CD4-positive, alpha-beta T cell (primary cell): Measurements from ENCODE around the gene TTC21B. TPM values are rescaled to one million over a fixed set of nuclear protein-coding genes. Genes with fewer than 3 reads are reported as not detected.

Source experiments
- ATAC-seq: fragments of 200-7000 bp; cut with Tn5 transposase; one replicate; pipeline ENCODE4 v1.10.0; 2022; ENCODE audit warnings: mild to moderate bottlenecking; ENCODE audit not compliant: poor library complexity
- CTCF ChIA-PET: fragments of 350-600 bp; sonication (Branson Sonifier 250); formaldehyde crosslinking; loops from one replicate; lab custom pipeline; 2021; ENCODE audit warnings: antibody characterized with exemption, inconsistent platforms; lab: Charles Lee
- POLR2A ChIA-PET: fragments of 350-600 bp; sonication (Branson Sonifier 250); formaldehyde crosslinking; loops from one replicate; lab custom pipeline; 2021; ENCODE audit warnings: antibody characterized with exemption, inconsistent platforms; lab: Charles Lee
- DNase-seq, 14 experiments: peaks; one replicate each; pipeline ENCODE4 v3.0.0-alpha.2; 2013 to 2020; ENCODE audit warnings: mixed read lengths in 2 of 14
- H3K27ac ChIP-seq, 2 donors: one replicate each; pipeline versions ENCODE4 v1.5.1 to v1.7.0; 2013; ENCODE audit warnings: low read length in 2 of 2, low read depth in 1 of 2, mild to moderate bottlenecking in 1 of 2
- H3K27me3 ChIP-seq, 2 experiments: 1 replicate in 1 of 2; 2 replicates in 1 of 2; pipeline versions ENCODE4 v1.6.1 to v1.7.0; 2013; ENCODE audit warnings: low read length in 2 of 2, control low read depth in 1 of 2, mild to moderate bottlenecking in 1 of 2, moderate library complexity in 1 of 2; ENCODE audit not compliant: insufficient read depth in 2 of 2, control insufficient read depth in 1 of 2
- H3K36me3 ChIP-seq: one replicate; pipeline ENCODE4 v1.6.1; 2013; ENCODE audit warnings: low read length, control low read depth; ENCODE audit not compliant: insufficient read depth
- H3K4me1 ChIP-seq: one replicate; pipeline ENCODE4 v1.6.1; 2013; ENCODE audit warnings: low read length, control low read depth; ENCODE audit not compliant: insufficient read depth
- H3K4me3 ChIP-seq: one replicate; pipeline ENCODE4 v1.5.1; 2013; ENCODE audit warnings: mild to moderate bottlenecking, low read length, moderate library complexity
- H3K9me3 ChIP-seq, 2 experiments: 1 replicate in 1 of 2; 2 replicates in 1 of 2; pipeline versions ENCODE4 v1.6.1 to v1.7.0; 2013; ENCODE audit warnings: low read length in 2 of 2, mild to moderate bottlenecking in 2 of 2, control low read depth in 1 of 2, moderate library complexity in 1 of 2; ENCODE audit not compliant: control insufficient read depth in 1 of 2, insufficient read depth in 1 of 2
- H3K27ac Mint-ChIP-seq: one replicate; pipeline ENCODE4 v1.8.0; 2020; ENCODE audit warnings: mixed read lengths
- H3K27me3 Mint-ChIP-seq: one replicate; pipeline ENCODE4 v1.8.0; 2021; ENCODE audit warnings: mixed read lengths
- H3K36me3 Mint-ChIP-seq: one replicate; pipeline ENCODE4 v1.8.0; 2021; ENCODE audit warnings: low read depth, mixed read lengths
- H3K4me1 Mint-ChIP-seq: one replicate; pipeline ENCODE4 v1.8.0; 2021; ENCODE audit warnings: low read depth, mixed read lengths
- H3K4me3 Mint-ChIP-seq: one replicate; pipeline ENCODE4 v1.8.0; 2020; ENCODE audit warnings: mild to moderate bottlenecking, mixed read lengths
- H3K9me3 Mint-ChIP-seq: one replicate; pipeline ENCODE4 v1.8.0; 2020; ENCODE audit warnings: mixed read lengths
- intact Hi-C, 2 experiments: fragments of 100-400 bp; cut with DNase I in 1 of 2; cut with micrococcal nuclease in 1 of 2; formaldehyde crosslinking; loops; one replicate each; pipeline versions ENCODE4 v1.15.1 to v1.9.0; 2023 to 2025; cut with DNase I, micrococcal nuclease
- total RNA-seq, 174 experiments: library from RNA in 2 of 174; stranded (reverse) in 2 of 174; gene quantifications; one replicate each; pipeline ENCODE4 v1.2.3 and lab custom pipeline; 2021 to 2026
- TF ChIP-seq, protein P1 (sequence below): fragments of 200-600 bp; IDR thresholded peaks from one replicate; pipeline ENCODE4 v1.8.0; 2022; ENCODE audit warnings: antibody characterized with exemption, mild to moderate bottlenecking

Gene TTC21B
- total RNA-seq, 2 experiments from 2014 or later: 22.9 to 25.4 TPM

- no peak overlapping the region for H3K27ac ChIP-seq
- H3K36me3 ChIP-seq: peaks cover 52% of the 10 kb centered on the region
- POLR2A ChIA-PET: no interaction called here
- Mint-ChIP-seq H3K27ac (no peak overlapping the region), H3K4me1 (peaks cover 11% of the 10 kb centered on the region), H3K27me3 (no peaks in the 10 kb centered on the region), H3K9me3 (no peaks in the 10 kb centered on the region), H3K4me3 (no peak overlapping the region), H3K36me3 (peaks cover 84% of the 10 kb centered on the region)
- ATAC-seq (no peak), DNase-seq (no peak)
- no peak overlapping the region for H3K4me3 ChIP-seq
- TF ChIP-seq, protein P1, sequence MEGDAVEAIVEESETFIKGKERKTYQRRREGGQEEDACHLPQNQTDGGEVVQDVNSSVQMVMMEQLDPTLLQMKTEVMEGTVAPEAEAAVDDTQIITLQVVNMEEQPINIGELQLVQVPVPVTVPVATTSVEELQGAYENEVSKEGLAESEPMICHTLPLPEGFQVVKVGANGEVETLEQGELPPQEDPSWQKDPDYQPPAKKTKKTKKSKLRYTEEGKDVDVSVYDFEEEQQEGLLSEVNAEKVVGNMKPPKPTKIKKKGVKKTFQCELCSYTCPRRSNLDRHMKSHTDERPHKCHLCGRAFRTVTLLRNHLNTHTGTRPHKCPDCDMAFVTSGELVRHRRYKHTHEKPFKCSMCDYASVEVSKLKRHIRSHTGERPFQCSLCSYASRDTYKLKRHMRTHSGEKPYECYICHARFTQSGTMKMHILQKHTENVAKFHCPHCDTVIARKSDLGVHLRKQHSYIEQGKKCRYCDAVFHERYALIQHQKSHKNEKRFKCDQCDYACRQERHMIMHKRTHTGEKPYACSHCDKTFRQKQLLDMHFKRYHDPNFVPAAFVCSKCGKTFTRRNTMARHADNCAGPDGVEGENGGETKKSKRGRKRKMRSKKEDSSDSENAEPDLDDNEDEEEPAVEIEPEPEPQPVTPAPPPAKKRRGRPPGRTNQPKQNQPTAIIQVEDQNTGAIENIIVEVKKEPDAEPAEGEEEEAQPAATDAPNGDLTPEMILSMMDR: no peak
- CTCF ChIA-PET: interaction anchor here (1.0 kb wide), 1 partner anchor 19 kb away, joined by 3 read pairs; no protein-coding TSS in a partner anchor
- intact Hi-C loops: no loop called here
- H3K9me3 ChIP-seq: no peaks in the 10 kb centered on the region
- no peaks in the 10 kb centered on the region for H3K27me3 ChIP-seq
- H3K4me1 ChIP-seq: no peaks in the 10 kb centered on the region
Observed at GRCh38 chr2:165933211-165933910, 20.2 kb downstream of the TTC21B start.

GRCh38 chr2:165927774-165928173, 25.8 kb downstream of the TTC21B start:
- no peak overlapping the region for H3K27ac Mint-ChIP-seq
- H3K27me3 ChIP-seq: no peaks in the 10 kb centered on the region
- no peaks in the 10 kb centered on the region for H3K9me3 ChIP-seq
- ATAC-seq (no peak), DNase-seq (no peak)
- TF ChIP-seq, protein P1: no peak
- no peak overlapping the region for H3K4me3 ChIP-seq
- H3K4me1 ChIP-seq: no peaks in the 10 kb centered on the region
- no peaks in the 10 kb centered on the region for H3K4me1 Mint-ChIP-seq
- H3K9me3 Mint-ChIP-seq: no peaks in the 10 kb centered on the region
- peaks cover 88% of the 10 kb centered on the region for H3K36me3 Mint-ChIP-seq
- ChIA-PET POLR2A (no interaction called here), CTCF (no interaction called here)
- no peak overlapping the region for H3K4me3 Mint-ChIP-seq
- no peaks in the 10 kb centered on the region for H3K27me3 Mint-ChIP-seq
- intact Hi-C loops: no loop called here
- H3K36me3 ChIP-seq: peaks cover 70% of the 10 kb centered on the region
- no peak overlapping the region for H3K27ac ChIP-seq

DNA sequence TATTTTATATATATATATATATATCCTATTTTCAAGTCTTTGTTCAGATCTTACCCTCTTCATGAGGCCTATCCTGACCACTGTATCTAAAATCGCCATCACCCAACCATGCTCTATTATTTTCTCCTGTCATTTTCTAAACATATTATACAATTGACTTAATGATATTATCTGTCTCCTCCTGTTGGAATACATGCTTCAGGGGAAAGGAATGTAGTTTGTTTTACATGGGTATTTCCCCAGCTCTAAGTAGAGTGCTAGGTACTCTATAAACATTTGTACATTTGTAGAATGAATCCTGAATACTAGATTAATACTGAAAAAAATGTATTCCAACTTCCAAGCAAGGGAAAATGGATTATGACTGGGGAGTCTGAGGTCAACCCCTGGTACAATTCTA, 26.2 kb downstream of the TTC21B start:
- Histone ChIP-seq H3K27ac (no peak overlapping the region), H3K9me3 (no peaks in the 10 kb centered on the region), H3K27me3 (no peaks in the 10 kb centered on the region), H3K4me3 (no peak overlapping the region), H3K4me1 (no peaks in the 10 kb centered on the region), H3K36me3 (peaks cover 67% of the 10 kb centered on the region)
- H3K36me3 Mint-ChIP-seq: peaks cover 91% of the 10 kb centered on the region
- H3K27me3 Mint-ChIP-seq: no peaks in the 10 kb centered on the region
- ATAC-seq (no peak), DNase-seq (no peak)
- H3K4me1 Mint-ChIP-seq: no peaks in the 10 kb centered on the region
- no peaks in the 10 kb centered on the region for H3K9me3 Mint-ChIP-seq
- intact Hi-C loops: no loop called here
- H3K4me3 Mint-ChIP-seq: no peak overlapping the region
- TF ChIP-seq, protein P1: no peak
- H3K27ac Mint-ChIP-seq: no peak overlapping the region
- CTCF ChIA-PET: no interaction called here
- POLR2A ChIA-PET: no interaction called here
